Mesodermal cell (in vitro differentiated cells): ENCODE measurements around the gene DHX32.

Experiments
- H3K27ac ChIP-seq: 2 replicates; pipeline ENCODE4 v1.7.0; 2013; ENCODE audit warnings: mild to moderate bottlenecking, low read depth, low read length, moderate library complexity; ENCODE audit not compliant: severe bottlenecking
- H3K36me3 ChIP-seq: 2 replicates; pipeline ENCODE4 v1.7.1; 2013; ENCODE audit warnings: mild to moderate bottlenecking, low read length, moderate library complexity; ENCODE audit not compliant: control insufficient read depth, insufficient read depth
- H3K4me1 ChIP-seq: one replicate; pipeline ENCODE4 v1.7.1; 2013; ENCODE audit warnings: mild to moderate bottlenecking, low read length; ENCODE audit not compliant: insufficient read depth, control insufficient read depth, poor library complexity, severe bottlenecking
- H3K4me3 ChIP-seq: 2 replicates; pipeline ENCODE4 v1.7.0; 2013; ENCODE audit warnings: low read length, control low read depth, mild to moderate bottlenecking; ENCODE audit not compliant: insufficient read depth, poor library complexity, severe bottlenecking; ENCODE audit errors: extremely low read depth
- H3K9me3 ChIP-seq: 2 replicates; pipeline ENCODE4 v1.7.1; 2013; ENCODE audit warnings: mild to moderate bottlenecking, low read length, moderate library complexity; ENCODE audit not compliant: control insufficient read depth
- WGBS, 2 experiments: methylation state at CpG; one replicate each; pipeline ENCODE4 v1.1.5; 2013; ENCODE audit warnings: missing lambda C conversion rate in 2 of 2; ENCODE audit not compliant: insufficient coverage in 2 of 2; 5-methylcytosine and 5-hydroxymethylcytosine counted together

DHX32 gene

DNA sequence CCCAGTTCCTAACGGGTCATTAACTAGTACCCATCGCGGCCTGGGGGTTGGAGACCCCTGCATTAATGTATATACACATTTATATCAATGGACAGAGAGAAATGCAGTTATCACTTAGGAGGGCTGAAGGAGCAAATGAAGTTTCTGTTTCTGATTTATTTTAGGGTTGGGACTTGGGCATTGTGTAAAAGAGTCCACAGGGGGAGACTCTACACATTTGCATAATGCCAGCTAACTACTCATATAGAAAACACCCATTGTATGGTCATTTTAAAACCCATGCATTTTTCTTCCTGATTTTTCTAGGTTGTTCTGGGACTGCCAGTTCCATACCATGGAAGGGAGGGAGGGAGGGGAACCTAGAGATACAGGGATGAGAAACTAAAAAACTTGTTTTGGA is 34.2 kb downstream of the DHX32 start:
- no CpG with 5 or more reads among the region's 3 CpGs for WGBS, 2 experiments
- Histone ChIP-seq H3K9me3 (no peaks in the 10 kb centered on the region), H3K4me3 (no peak overlapping the region), H3K4me1 (no peaks in the 10 kb centered on the region), H3K27ac (no peak overlapping the region), H3K36me3 (peaks cover 47% of the 10 kb centered on the region)

GRCh38 chr10:125845617-125846016 is 35.5 kb downstream of the DHX32 start:
- WGBS, 2 experiments = 97 to 98% methylated on average over 7 to 10 of the region's 11 CpGs
- Histone ChIP-seq H3K9me3 (no peaks in the 10 kb centered on the region), H3K36me3 (peaks cover 47% of the 10 kb centered on the region), H3K4me1 (no peaks in the 10 kb centered on the region), H3K4me3 (no peak overlapping the region), H3K27ac (no peak overlapping the region)

GRCh38 chr10:125844751-125845221 is 36.3 kb downstream of the DHX32 start:
- peaks cover 47% of the 10 kb centered on the region for H3K36me3 ChIP-seq
- WGBS, 2 experiments = 97 to 100% methylated on average over 5 to 7 of the region's 7 CpGs
- no peaks in the 10 kb centered on the region for H3K4me1 ChIP-seq
- no peaks in the 10 kb centered on the region for H3K9me3 ChIP-seq
- no peak overlapping the region for H3K27ac ChIP-seq
- no peak overlapping the region for H3K4me3 ChIP-seq

DNA sequence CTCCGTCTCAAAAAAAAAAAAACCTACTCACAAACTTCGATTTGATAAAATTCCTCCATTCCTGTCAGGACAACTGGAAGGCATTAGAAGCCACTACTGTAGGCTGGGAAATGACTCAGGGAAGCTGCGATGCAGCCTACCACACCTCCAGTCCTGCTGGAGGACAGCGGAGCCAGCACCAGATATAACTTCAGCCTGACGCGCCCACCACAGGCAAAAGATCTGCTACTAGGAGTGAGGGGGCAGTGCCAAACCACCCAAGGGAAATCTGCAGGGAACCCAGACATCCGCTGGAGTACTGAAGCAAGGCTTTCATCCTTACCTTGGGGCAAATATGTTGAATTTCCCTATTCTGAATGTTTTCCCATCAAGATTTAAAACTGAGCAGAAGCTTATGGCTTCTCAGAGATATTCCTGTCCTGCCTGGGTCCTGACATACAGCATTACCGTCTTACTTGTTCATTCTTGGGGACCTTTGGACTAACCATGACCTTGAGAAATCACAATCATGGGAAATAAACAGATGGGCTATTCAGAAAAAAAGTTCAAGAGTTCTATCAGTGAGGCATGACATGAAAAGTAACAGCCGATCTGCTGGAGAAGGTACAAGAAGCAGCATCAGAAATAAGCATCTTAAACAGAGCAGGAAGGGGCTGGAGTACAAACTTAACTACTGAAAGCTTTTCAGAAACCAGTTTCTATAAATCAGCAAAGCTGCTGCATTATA is 37.3 kb downstream of the DHX32 start:
- H3K4me3 ChIP-seq = no peak overlapping the region
- no peaks in the 10 kb centered on the region for H3K4me1 ChIP-seq
- H3K9me3 ChIP-seq = no peaks in the 10 kb centered on the region
- WGBS, 2 experiments = 93 to 94% methylated on average over 6 to 8 of the region's 9 CpGs
- H3K36me3 ChIP-seq = peaks cover 47% of the 10 kb centered on the region
- H3K27ac ChIP-seq = no peak overlapping the region

DNA sequence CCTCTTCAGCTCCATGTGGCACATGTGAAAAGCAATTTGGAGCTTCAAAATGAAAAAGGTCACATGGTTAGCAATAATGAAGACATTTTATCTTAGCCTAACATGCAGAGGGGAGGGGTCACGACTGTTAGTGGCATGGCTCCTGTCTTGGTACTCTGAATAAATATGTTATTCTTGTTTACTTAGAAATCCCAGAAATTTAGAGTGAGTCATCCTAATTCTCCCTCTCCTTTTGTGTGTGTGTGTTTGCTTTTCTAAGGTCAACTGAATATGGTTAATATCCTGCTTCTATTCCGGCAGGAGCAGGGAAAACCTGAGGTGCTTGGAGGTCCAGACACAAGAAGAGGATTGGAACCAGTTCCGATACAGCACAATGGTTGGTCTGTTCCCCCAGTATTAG is 40.1 kb downstream of the DHX32 start:
- 88% methylated on average over 1 of the region's 3 CpGs; no CpG with 5 or more reads in 1 of the 2 experiments for WGBS, 2 experiments
- no peak overlapping the region for H3K4me3 ChIP-seq
- no peaks in the 10 kb centered on the region for H3K9me3 ChIP-seq
- H3K36me3 ChIP-seq = peaks cover 64% of the 10 kb centered on the region
- no peak overlapping the region for H3K27ac ChIP-seq
- H3K4me1 ChIP-seq = no peaks in the 10 kb centered on the region

- Histone ChIP-seq H3K4me3 (no peak overlapping the region), H3K4me1 (no peaks in the 10 kb centered on the region), H3K27ac (no peak overlapping the region), H3K36me3 (peaks cover 66% of the 10 kb centered on the region), H3K9me3 (no peaks in the 10 kb centered on the region)
- WGBS, 2 experiments = 91 to 97% methylated on average over 5 to 9 of the region's 9 CpGs
Observed at GRCh38 chr10:125840406-125840805, 40.7 kb downstream of the DHX32 start.

GRCh38 chr10:125838802-125839575 is 42.1 kb downstream of the DHX32 start:
- Histone ChIP-seq H3K4me3 (no peak overlapping the region), H3K36me3 (peaks cover 75% of the 10 kb centered on the region), H3K9me3 (no peaks in the 10 kb centered on the region), H3K4me1 (no peaks in the 10 kb centered on the region), H3K27ac (no peak overlapping the region)
- 87 to 94% methylated on average over 5 to 6 of the region's 9 CpGs for WGBS, 2 experiments

GRCh38 chr10:125836746-125837145 is 44.3 kb downstream of the DHX32 start:
- Histone ChIP-seq H3K36me3 (peaks cover 90% of the 10 kb centered on the region), H3K9me3 (no peaks in the 10 kb centered on the region)

GRCh38 chr10:125828311-125828710 is 52.8 kb downstream of the DHX32 start:
- peaks cover 78% of the 10 kb centered on the region for H3K36me3 ChIP-seq
- no peak overlapping the region for H3K27ac ChIP-seq
- H3K4me3 ChIP-seq = no peak overlapping the region
- peaks cover 5% of the 10 kb centered on the region for H3K4me1 ChIP-seq
- H3K9me3 ChIP-seq = no peaks in the 10 kb centered on the region
- 95 to 96% methylated on average over 4 to 5 of the region's 5 CpGs for WGBS, 2 experiments

More at GRCh38 chr10:125836746-125837145, 44.3 kb downstream of the DHX32 start:
- H3K4me3 ChIP-seq = no peak overlapping the region
- WGBS, 2 experiments = 100% methylated on average over 2 of the region's 2 CpGs; no CpG with 5 or more reads in 1 of the 2 experiments
- H3K4me1 ChIP-seq = no peaks in the 10 kb centered on the region
- no peak overlapping the region for H3K27ac ChIP-seq

DNA sequence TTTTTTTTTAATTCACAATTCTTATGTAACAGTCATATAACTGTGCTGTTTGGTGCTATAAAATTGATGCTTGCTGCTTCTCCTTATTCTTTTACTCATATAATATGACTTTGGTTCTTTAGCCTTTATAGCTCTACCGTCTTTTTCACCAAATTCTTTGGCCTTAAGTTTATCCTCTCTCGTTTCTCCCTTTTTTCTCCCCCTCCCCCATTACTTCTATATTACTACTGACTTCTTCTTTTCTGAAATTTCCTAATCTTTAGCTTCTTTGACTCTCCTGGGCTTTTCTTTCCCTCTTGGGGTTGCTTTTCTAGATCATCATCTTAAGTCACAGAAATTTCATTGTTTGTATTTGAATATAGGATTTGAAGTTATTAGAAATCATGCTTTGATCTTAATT is 54.0 kb downstream of the DHX32 start:
- WGBS, 2 experiments = 100% methylated on average over 1 to 2 of the region's 2 CpGs
- H3K36me3 ChIP-seq = peaks cover 66% of the 10 kb centered on the region
- H3K9me3 ChIP-seq = no peaks in the 10 kb centered on the region
- no peak overlapping the region for H3K4me3 ChIP-seq
- peaks cover 5% of the 10 kb centered on the region for H3K4me1 ChIP-seq
- no peak overlapping the region for H3K27ac ChIP-seq

DNA sequence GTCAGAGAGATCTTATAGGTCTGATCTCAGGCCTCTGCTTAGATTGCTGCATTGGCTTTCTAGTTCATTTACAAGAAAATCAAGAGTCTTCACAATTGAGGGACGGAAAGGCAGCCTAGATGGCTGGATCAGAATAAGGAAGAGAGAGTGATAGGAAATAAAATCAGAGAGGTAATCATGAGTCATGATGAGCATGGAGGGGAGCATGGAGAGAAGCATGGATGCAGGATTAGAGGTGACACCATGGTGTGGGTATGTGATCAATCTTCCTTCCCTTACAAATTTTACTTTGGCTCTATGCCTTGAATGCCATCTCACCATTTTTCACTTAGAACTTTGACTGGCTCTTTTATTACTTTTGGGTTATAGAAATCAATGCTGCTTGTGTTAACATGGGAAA is 56.4 kb downstream of the DHX32 start:
- WGBS, 2 experiments = 80 to 92% methylated on average over 1 of the region's 1 CpG
- no peaks in the 10 kb centered on the region for H3K9me3 ChIP-seq
- peaks cover 5% of the 10 kb centered on the region for H3K4me1 ChIP-seq
- peak overlapping the region; percentile 85 for H3K4me3 ChIP-seq
- H3K36me3 ChIP-seq = peaks cover 43% of the 10 kb centered on the region
- H3K27ac ChIP-seq = no peak overlapping the region
